GM12801 (cell line): Measurements from ENCODE around the gene LAIR1.

Source experiments
- CTCF ChIP-seq: IDR thresholded peaks from one replicate; pipeline ENCODE4 v1.5.1; 2011; ENCODE audit warnings: control low read depth; ENCODE audit not compliant: insufficient read length; ENCODE audit errors: extremely low read depth

Gene LAIR1

GRCh38 chr19:54390942-54391577, 26.3 kb upstream of the LAIR1 start:
- no peak for TF ChIP-seq CTCF

DNA sequence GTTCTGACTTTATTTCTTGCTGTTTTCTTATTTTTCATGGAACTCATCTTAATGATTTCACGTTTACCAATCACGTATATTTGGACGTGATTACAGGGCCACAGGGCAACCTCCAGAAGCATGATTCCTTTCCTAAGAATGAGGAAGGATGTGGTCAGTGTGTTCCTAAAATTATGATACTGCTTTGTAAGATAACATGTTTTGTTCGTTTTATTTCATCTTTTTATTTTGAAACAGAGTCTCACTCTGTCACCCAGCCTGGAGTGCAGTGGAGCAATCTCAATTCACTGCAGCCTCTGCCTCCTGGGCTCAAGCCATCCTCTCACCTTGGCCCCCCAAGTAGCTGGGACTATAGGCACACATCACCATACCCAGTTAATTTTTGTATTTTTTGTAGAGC, 24.8 kb upstream of the LAIR1 start:
- TF ChIP-seq CTCF, result no peak

GRCh38 chr19:54388802-54389139, 24.0 kb upstream of the LAIR1 start:
- no peak for TF ChIP-seq CTCF

DNA sequence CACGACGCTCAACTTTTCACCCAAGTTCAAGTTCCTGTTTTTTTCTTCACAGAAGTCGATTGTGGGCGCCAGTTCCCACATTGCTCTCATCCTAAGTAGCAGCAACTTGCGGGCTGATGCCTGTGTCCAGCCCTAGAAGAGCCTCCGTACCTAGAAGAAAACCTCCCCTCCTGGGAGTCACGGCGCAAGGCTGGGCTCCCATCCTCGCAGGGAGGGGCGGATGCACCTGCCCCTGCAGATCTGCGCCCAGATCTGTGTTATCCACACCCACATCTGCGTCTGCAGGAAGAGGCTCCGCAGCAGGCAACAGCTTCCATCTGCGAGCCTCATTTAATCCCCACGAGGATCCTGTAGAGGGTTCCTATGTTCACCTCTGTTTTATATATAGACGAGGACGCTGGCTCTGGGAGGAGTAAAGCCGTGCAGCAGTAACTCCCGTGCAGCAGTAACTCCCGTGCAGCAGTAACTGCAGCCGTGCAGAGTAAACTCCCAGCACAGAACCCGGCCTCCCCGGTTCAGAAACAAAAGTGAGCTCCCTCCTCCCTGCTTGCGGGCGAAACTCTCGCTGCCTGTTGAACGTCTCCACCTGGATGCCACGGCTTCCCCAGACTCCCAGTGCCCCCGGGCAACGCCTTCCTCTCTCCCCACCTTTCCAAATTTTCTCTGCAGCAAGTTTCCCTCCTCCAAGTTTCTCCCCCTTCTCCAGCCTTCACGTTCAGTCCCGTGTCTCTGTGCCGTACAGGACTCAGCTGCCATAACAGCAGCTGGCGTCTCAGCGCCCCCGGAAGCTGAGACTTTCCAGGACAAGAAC, 23.5 kb upstream of the LAIR1 start:
- no peak for TF ChIP-seq CTCF

DNA sequence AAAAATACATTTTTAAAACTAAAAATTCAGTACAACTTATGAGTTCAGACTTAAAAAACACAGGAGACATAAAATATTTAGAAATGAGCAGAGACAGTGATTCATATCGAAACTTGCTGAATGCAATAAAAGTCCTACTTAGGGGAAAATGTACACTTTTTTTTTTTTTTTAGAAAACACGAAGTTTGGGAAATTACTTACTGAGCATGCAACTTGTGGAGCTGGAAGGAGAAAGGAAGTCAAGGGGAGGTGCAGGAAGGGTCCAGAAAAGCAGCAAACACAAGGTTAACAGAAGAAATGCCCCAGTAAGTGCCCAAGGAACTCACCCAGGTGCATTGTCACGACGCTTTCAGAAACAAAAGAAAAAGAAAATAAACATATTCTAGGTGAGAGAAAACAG, 18.6 kb upstream of the LAIR1 start:
- TF ChIP-seq CTCF, result no peak

DNA sequence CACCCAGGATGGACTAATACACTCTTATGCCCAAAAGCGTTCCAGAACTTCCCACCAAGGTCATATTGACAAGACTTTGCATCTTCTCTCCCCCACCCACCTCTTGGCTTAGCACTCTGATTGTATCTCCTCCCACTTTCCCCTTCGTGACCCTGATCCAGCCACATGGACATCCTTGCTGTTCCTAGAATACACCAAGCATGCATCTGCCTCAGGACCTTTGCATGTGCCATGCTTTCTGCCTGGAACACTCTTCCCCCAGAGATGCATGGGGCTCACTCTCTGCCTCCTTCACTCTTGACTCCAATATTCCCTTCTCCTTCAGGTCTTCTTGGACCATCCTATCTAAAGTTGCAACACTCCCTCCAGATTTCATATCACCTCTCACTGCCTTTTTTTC, 16.2 kb upstream of the LAIR1 start:
- no peak for TF ChIP-seq CTCF

DNA sequence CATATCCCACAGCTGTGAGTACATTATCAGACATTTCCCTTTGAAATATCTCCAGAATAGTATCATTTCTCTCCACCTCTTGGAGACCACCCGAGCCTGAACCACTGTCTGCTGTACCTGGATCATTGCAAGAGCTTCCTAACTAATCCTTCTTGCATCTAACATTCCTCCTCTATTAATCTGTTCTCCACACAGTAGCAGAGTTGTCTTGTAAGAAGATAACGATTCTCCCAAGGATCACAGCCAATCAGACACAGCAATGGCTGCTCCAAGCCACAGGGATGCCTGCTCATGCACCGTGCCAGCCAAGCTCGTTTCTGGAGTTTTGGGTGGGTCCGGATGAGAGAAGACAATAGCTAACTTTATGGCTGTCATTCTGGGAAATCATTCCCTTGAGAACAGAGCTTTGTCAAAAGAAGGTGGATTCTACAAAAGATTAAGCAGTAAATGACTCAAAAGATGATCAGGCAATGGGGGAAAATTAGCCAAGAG, 14.5 kb upstream of the LAIR1 start:
- TF ChIP-seq CTCF, result no peak
